Progenitor cell of endocrine pancreas (in vitro differentiated cells): ENCODE data around the gene CRIP3. TPM values are rescaled to one million over a fixed set of nuclear protein-coding genes. Genes with fewer than 3 reads are reported as not detected.

Source experiments
- DNase-seq: peaks from one replicate; pipeline ENCODE4 v3.0.0; 2021; ENCODE audit warnings: low spot score; ENCODE audit not compliant: unreplicated experiment
- H3K27ac Mint-ChIP-seq: 2 replicates; pipeline ENCODE4 v1.8.0; 2021; ENCODE audit warnings: mild to moderate bottlenecking, moderate library complexity, mixed read lengths
- H3K27me3 Mint-ChIP-seq: 2 replicates; pipeline ENCODE4 v1.8.0; 2021; ENCODE audit warnings: mixed read lengths
- H3K36me3 Mint-ChIP-seq: 2 replicates; pipeline ENCODE4 v1.8.0; 2022; ENCODE audit warnings: mixed read lengths; ENCODE audit not compliant: insufficient read depth
- H3K4me1 Mint-ChIP-seq: 2 replicates; pipeline ENCODE4 v1.8.0; 2021; ENCODE audit warnings: low read depth, mixed read lengths
- H3K4me3 Mint-ChIP-seq: 2 replicates; pipeline ENCODE4 v1.8.0; 2021; ENCODE audit warnings: low read depth, mild to moderate bottlenecking, moderate library complexity, mixed read lengths
- H3K9me3 Mint-ChIP-seq: 2 replicates; pipeline ENCODE4 v1.8.0; 2021; ENCODE audit warnings: low read depth, mixed read lengths
- CTCF ChIP-seq: fragments of 200-600 bp; sonication (generic); IDR thresholded peaks from one replicate; pipeline ENCODE4 v1.5.0; 2021; ENCODE audit warnings: antibody characterized with exemption, mild to moderate bottlenecking; ENCODE audit not compliant: unreplicated experiment
- total RNA-seq: library from RNA; stranded (reverse); gene quantifications from 2 replicates; pipeline ENCODE4 v1.2.1, GENCODE V29; 2021

CRIP3 gene
- total RNA-seq, 1 donor from 2014 or later, result 2.3 TPM

- Mint-ChIP-seq H3K4me1 (peaks cover 13% of the 10 kb centered on the region), H3K9me3 (no peaks in the 10 kb centered on the region), H3K27ac (no peak overlapping the region), H3K27me3 (no peaks in the 10 kb centered on the region), H3K36me3 (peaks cover 19% of the 10 kb centered on the region), H3K4me3 (no peak overlapping the region)
- DNase-seq, result no peak
- no peak for TF ChIP-seq CTCF
Observed at GRCh38 chr6:43339168-43339567, 30.5 kb upstream of the CRIP3 start.

- no peak overlapping the region for H3K4me3 Mint-ChIP-seq
- no peaks in the 10 kb centered on the region for H3K9me3 Mint-ChIP-seq
- H3K4me1 Mint-ChIP-seq, result peaks cover 13% of the 10 kb centered on the region
- DNase-seq, result no peak
- no peak overlapping the region for H3K27ac Mint-ChIP-seq
- no peak for TF ChIP-seq CTCF
- peaks cover 19% of the 10 kb centered on the region for H3K36me3 Mint-ChIP-seq
- H3K27me3 Mint-ChIP-seq, result no peaks in the 10 kb centered on the region
Observed at GRCh38 chr6:43338243-43338642, 29.6 kb upstream of the CRIP3 start.

- TF ChIP-seq CTCF, result no peak
- Mint-ChIP-seq H3K36me3 (peaks cover 14% of the 10 kb centered on the region), H3K27ac (no peak overlapping the region), H3K4me1 (peaks cover 13% of the 10 kb centered on the region), H3K4me3 (no peak overlapping the region), H3K27me3 (no peaks in the 10 kb centered on the region), H3K9me3 (no peaks in the 10 kb centered on the region)
- no peak for DNase-seq
Observed at GRCh38 chr6:43336382-43336781, 27.8 kb upstream of the CRIP3 start.

- Mint-ChIP-seq H3K36me3 (peaks cover 10% of the 10 kb centered on the region), H3K27ac (peak overlapping the region; percentile 62), H3K9me3 (no peaks in the 10 kb centered on the region), H3K4me3 (no peak overlapping the region), H3K4me1 (peaks cover 13% of the 10 kb centered on the region), H3K27me3 (no peaks in the 10 kb centered on the region)
- TF ChIP-seq CTCF, result no peak
- DNase-seq, result no peak
Observed at GRCh38 chr6:43335469-43335868, 26.8 kb upstream of the CRIP3 start.

GRCh38 chr6:43334466-43335095, 26.0 kb upstream of the CRIP3 start:
- Mint-ChIP-seq H3K27ac (peak overlapping the region; percentile 62), H3K4me1 (peaks cover 13% of the 10 kb centered on the region), H3K27me3 (no peaks in the 10 kb centered on the region), H3K36me3 (peaks cover 4% of the 10 kb centered on the region), H3K4me3 (no peak overlapping the region), H3K9me3 (no peaks in the 10 kb centered on the region)
- DNase-seq, result no peak
- peak; percentile 64 for TF ChIP-seq CTCF
